Smooth muscle cell (in vitro differentiated cells): ENCODE data around the gene PHKA1. TPM values are rescaled to one million over a fixed set of nuclear protein-coding genes. Genes with fewer than 3 reads are reported as not detected.
"Not testable (repeated sequence)": the region's sequence is repeated elsewhere in the genome, so short reads cannot be mapped to it uniquely, and the experiment has no call there.

Experiments
- DNase-seq: peaks from one replicate; lab custom pipeline; 2025; ENCODE audit not compliant: unreplicated experiment; lab: John Stamatoyannopoulos, UW
- H2AFZ ChIP-seq: fragments of 200-600 bp; sonication (generic); 2 replicates; pipeline ENCODE4 v1.6.0; 2016; ENCODE audit warnings: antibody characterized with exemption, low read depth, mild to moderate bottlenecking
- H3F3A ChIP-seq: fragments of 200-600 bp; sonication (generic); 2 replicates; pipeline ENCODE4 v1.6.0; 2017; ENCODE audit warnings: antibody characterized with exemption, low read depth
- H3K27ac ChIP-seq: fragments of 200-600 bp; sonication (generic); 2 replicates; pipeline ENCODE4 v1.5.1; 2016; ENCODE audit warnings: low read depth, mild to moderate bottlenecking
- H3K27me3 ChIP-seq: fragments of 200-600 bp; sonication (generic); 2 replicates; pipeline ENCODE4 v1.6.1; 2016; ENCODE audit warnings: low read depth, mild to moderate bottlenecking
- H3K36me3 ChIP-seq: fragments of 200-600 bp; sonication (generic); 2 replicates; pipeline ENCODE4 v1.5.1; 2016; ENCODE audit warnings: low read depth
- H3K4me1 ChIP-seq: fragments of 200-600 bp; sonication (generic); 2 replicates; pipeline ENCODE4 v1.5.1; 2016; ENCODE audit warnings: low read depth
- H3K4me2 ChIP-seq: fragments of 200-600 bp; sonication (generic); 2 replicates; pipeline ENCODE4 v1.6.0; 2016; ENCODE audit warnings: mild to moderate bottlenecking
- H3K4me3 ChIP-seq: fragments of 200-600 bp; sonication (generic); 2 replicates; pipeline ENCODE4 v1.5.1; 2016; ENCODE audit warnings: mild to moderate bottlenecking
- H3K79me2 ChIP-seq: fragments of 200-600 bp; sonication (generic); 2 replicates; pipeline ENCODE4 v1.6.0; 2016; ENCODE audit warnings: low read depth, mild to moderate bottlenecking
- H3K9ac ChIP-seq: fragments of 200-600 bp; sonication (generic); 2 replicates; pipeline ENCODE4 v1.6.0; 2016; ENCODE audit warnings: low read depth
- H3K9me3 ChIP-seq: fragments of 200-600 bp; sonication (generic); replicated peaks from 2 replicates; pipeline ENCODE4 v1.5.1; 2016; ENCODE audit warnings: low read depth
- H4K20me1 ChIP-seq: fragments of 200-600 bp; sonication (generic); 2 replicates; pipeline ENCODE4 v1.6.0; 2016; ENCODE audit warnings: low read depth
- WGBS: methylation state at CpG from one replicate; pipeline ENCODE4 v1.1.7; 2016; ENCODE audit warnings: low lambda C conversion rate; 5-methylcytosine and 5-hydroxymethylcytosine counted together
- polyA plus RNA-seq: library from polyadenylated mRNA; unstranded; fragments of >200 nt; fragmentation: Nextera tagmentation; extraction: Ambion mirVana; gene quantifications from 2 replicates; pipeline ENCODE4 v1.2.1, GENCODE V29; 2016
- total RNA-seq: library from RNA; depleted of rRNA; stranded (reverse); fragments of >200 nt; gene quantifications from 2 replicates; pipeline ENCODE4 v1.2.3, GENCODE V29; 2014
- TF ChIP-seq, protein P1 (sequence below): fragments of 200-600 bp; sonication (generic); IDR thresholded peaks from 2 replicates; pipeline ENCODE4 v1.5.1; 2017; ENCODE audit warnings: borderline replicate concordance, mild to moderate bottlenecking, antibody characterized with exemption; ENCODE audit not compliant: insufficient read depth, poor library complexity, severe bottlenecking

Gene PHKA1
- total and polyA plus RNA-seq, 2 experiments from 2014 or later = 4.5 to 7.9 TPM

DNA sequence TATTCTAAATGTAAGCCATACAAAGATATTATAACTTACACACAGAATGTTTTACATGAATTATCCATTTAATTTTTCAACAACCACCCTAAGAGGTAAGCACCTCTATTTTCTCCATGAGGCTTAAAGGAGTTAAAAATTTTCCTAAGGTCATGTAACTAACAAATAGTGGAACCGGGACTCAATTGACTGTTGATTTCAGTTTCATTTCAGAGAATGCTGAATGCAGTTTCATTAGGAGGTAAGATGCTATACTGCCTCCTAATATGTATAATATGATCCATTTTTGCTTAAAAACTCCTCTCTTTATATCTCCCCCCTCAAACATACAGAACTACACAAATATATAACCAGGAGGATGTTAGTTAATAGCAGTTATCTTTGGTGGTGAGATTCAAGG lies 29.1 kb downstream of the PHKA1 start:
- no peak overlapping the region for H3K4me3 ChIP-seq
- no peak overlapping the region for H3K27ac ChIP-seq
- no peaks in the 10 kb centered on the region for H3K4me1 ChIP-seq
- no peak overlapping the region for H3K4me2 ChIP-seq
- H3K9me3 ChIP-seq = peaks cover 4% of the 10 kb centered on the region
- no peaks in the 10 kb centered on the region for H4K20me1 ChIP-seq
- H3K9ac ChIP-seq = no peak overlapping the region
- peaks cover 6% of the 10 kb centered on the region for H3K36me3 ChIP-seq
- TF ChIP-seq, protein P1, sequence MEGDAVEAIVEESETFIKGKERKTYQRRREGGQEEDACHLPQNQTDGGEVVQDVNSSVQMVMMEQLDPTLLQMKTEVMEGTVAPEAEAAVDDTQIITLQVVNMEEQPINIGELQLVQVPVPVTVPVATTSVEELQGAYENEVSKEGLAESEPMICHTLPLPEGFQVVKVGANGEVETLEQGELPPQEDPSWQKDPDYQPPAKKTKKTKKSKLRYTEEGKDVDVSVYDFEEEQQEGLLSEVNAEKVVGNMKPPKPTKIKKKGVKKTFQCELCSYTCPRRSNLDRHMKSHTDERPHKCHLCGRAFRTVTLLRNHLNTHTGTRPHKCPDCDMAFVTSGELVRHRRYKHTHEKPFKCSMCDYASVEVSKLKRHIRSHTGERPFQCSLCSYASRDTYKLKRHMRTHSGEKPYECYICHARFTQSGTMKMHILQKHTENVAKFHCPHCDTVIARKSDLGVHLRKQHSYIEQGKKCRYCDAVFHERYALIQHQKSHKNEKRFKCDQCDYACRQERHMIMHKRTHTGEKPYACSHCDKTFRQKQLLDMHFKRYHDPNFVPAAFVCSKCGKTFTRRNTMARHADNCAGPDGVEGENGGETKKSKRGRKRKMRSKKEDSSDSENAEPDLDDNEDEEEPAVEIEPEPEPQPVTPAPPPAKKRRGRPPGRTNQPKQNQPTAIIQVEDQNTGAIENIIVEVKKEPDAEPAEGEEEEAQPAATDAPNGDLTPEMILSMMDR = no peak
- DNase-seq = no peak
- WGBS = 88% methylated on average over 1 of the region's 1 CpG
- no peak overlapping the region for H2AFZ ChIP-seq
- H3F3A ChIP-seq = no peaks in the 10 kb centered on the region
- H3K79me2 ChIP-seq = no peaks in the 10 kb centered on the region
- no peaks in the 10 kb centered on the region for H3K27me3 ChIP-seq

DNA sequence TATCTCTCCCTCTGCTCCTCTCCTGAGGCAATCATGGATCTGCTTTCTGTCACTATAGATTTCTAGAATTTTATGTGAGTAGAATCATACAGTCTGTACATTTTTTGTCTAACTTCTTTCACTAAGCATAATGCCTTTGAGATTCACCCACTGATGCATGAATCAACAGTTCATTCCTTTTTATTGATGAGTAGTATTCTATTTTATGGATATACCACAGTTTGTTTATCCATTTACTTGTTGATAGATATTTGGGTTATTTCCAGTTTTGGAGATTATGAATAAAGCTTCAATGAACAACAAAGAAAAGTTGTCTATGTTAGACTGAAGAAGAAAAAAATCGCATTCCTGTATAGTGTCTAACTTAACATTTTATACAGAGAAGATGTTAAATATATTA lies 30.5 kb downstream of the PHKA1 start:
- H4K20me1 ChIP-seq = no peaks in the 10 kb centered on the region
- no peaks in the 10 kb centered on the region for H3K27me3 ChIP-seq
- TF ChIP-seq, protein P1 = no peak
- H3K9ac ChIP-seq = no peak overlapping the region
- H3K4me3 ChIP-seq = no peak overlapping the region
- no peaks in the 10 kb centered on the region for H3K4me1 ChIP-seq
- DNase-seq = no peak
- no peak overlapping the region for H2AFZ ChIP-seq
- H3K79me2 ChIP-seq = no peaks in the 10 kb centered on the region
- H3K4me2 ChIP-seq = no peak overlapping the region
- 91% methylated on average over 1 of the region's 1 CpG for WGBS
- no peak overlapping the region for H3K27ac ChIP-seq
- peaks cover 4% of the 10 kb centered on the region for H3K9me3 ChIP-seq
- H3F3A ChIP-seq = no peaks in the 10 kb centered on the region
- H3K36me3 ChIP-seq = peaks cover 6% of the 10 kb centered on the region

DNA sequence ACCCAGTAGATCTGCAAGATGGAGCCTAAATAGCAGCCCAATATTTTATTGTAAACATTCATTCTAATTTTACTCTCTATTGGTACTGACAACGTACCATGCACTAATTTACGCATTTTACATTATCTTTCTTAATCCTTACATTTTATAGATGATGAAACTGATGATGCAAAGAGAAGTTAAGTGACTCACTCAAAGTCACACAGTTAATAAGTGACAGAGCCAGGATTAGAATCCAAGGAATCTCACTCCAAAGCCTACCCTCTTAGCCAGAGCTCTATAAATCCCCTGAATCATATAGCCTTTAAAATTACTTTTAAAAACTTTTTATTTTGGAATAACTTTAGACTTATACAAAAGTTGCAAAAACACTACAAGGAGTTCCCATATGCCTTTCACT lies 37.6 kb downstream of the PHKA1 start:
- 56% methylated on average over 2 of the region's 2 CpGs for WGBS
- Histone ChIP-seq H3K4me1 (no peaks in the 10 kb centered on the region), H3K4me2 (no peak overlapping the region), H4K20me1 (no peaks in the 10 kb centered on the region), H3F3A (no peaks in the 10 kb centered on the region), H3K79me2 (no peaks in the 10 kb centered on the region), H3K4me3 (no peak overlapping the region), H3K9ac (no peak overlapping the region), H3K36me3 (no peaks in the 10 kb centered on the region), H3K9me3 (no peaks in the 10 kb centered on the region), H3K27me3 (no peaks in the 10 kb centered on the region), H3K27ac (no peak overlapping the region), H2AFZ (no peak overlapping the region)
- no peak for DNase-seq
- TF ChIP-seq, protein P1 = no peak

DNA sequence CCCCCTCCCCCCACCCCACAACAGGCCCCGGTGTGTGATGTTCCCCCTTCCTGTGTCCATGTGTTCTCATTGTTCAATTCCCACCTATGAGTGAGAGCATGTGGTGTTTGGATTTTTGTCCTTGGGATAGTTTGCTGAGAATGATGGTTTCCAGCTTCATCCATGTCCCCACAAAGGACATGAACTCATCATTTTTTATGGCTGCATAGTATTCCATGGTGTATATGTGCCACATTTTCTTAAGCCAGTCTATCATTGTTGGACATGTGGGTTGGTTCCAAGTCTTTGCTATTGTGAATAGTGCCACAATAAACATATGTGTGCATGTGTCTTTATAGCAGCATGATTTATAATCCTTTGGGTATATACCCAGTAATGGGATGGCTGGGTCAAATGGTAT lies 40.2 kb downstream of the PHKA1 start:
- not testable (repeated sequence) for H3K9ac ChIP-seq, H3K36me3 ChIP-seq, H3K4me3 ChIP-seq, H3K79me2 ChIP-seq, H2AFZ ChIP-seq, H3K9me3 ChIP-seq, DNase-seq, H3K4me2 ChIP-seq, H3K4me1 ChIP-seq, H4K20me1 ChIP-seq, H3F3A ChIP-seq, H3K27ac ChIP-seq, H3K27me3 ChIP-seq
- WGBS = no CpG with 5 or more reads among the region's 1 CpG

DNA sequence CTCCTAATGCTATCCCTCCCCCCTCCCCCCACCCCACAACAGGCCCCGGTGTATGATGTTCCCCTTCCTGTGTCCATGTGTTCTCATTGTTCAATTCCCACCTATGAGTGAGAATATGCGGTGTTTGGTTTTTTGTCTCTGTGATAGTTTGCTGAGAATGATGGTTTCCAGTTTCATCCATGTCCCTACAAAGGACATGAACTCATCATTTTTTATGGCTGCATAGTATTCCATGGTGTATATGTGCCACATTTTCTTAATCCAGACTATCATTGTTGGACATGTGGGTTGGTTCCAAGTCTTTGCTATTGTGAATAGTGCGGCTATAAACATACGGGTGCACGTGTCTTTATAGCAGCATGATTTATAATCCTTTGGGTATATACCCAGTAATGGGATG lies 44.6 kb downstream of the PHKA1 start:
- DNase-seq, H3K4me2 ChIP-seq, H3K27ac ChIP-seq, H3K9ac ChIP-seq, H2AFZ ChIP-seq, H3K36me3 ChIP-seq, H3K4me3 ChIP-seq, H4K20me1 ChIP-seq, H3K79me2 ChIP-seq, H3K4me1 ChIP-seq, H3F3A ChIP-seq, H3K27me3 ChIP-seq, H3K9me3 ChIP-seq: not testable (repeated sequence)
- 91% methylated on average over 3 of the region's 5 CpGs for WGBS
